ENCODE measurements around the gene ANKDD1A. TPM values are rescaled to one million over a fixed set of nuclear protein-coding genes. Genes with fewer than 3 reads are reported as not detected.

Gene ANKDD1A
- total RNA-seq, 1 donor = 6.2 TPM

- Histone ChIP-seq H3K9me3 (ENCODE audit: low read depth, low read length) (no peaks in the 10 kb centered on the region), H3K4me2 (ENCODE audit: insufficient read depth, low read length) (no peak overlapping the region), H4K20me1 (ENCODE audit: insufficient read depth, low read length) (no peaks in the 10 kb centered on the region), H2AFZ (ENCODE audit: low read length) (no peak overlapping the region), H3K27me3 (ENCODE audit: insufficient read depth, low read length) (no peaks in the 10 kb centered on the region), H3K27ac (ENCODE audit: low read depth, low read length) (no peak overlapping the region), H3K79me2 (ENCODE audit: insufficient read depth, low read length) (no peaks in the 10 kb centered on the region), H3K36me3 (ENCODE audit: insufficient read depth, low read length) (no peaks in the 10 kb centered on the region), H3K4me1 (ENCODE audit: insufficient read depth, low read length) (peaks cover 40% of the 10 kb centered on the region), H3K4me3 (ENCODE audit: insufficient read depth, low read length) (no peak overlapping the region)
- no peak for DNase-seq (ENCODE audit: insufficient read length, low spot score, missing footprints)
- TF ChIP-seq CTCF (IDR thresholded peaks at IDR 0.05; ENCODE audit: extremely low read depth, low read depth, low read length) = no peak
These were observed 18.8 kb upstream of the ANKDD1A start for GRCh38 chr15:64892847-64893403.

DNA sequence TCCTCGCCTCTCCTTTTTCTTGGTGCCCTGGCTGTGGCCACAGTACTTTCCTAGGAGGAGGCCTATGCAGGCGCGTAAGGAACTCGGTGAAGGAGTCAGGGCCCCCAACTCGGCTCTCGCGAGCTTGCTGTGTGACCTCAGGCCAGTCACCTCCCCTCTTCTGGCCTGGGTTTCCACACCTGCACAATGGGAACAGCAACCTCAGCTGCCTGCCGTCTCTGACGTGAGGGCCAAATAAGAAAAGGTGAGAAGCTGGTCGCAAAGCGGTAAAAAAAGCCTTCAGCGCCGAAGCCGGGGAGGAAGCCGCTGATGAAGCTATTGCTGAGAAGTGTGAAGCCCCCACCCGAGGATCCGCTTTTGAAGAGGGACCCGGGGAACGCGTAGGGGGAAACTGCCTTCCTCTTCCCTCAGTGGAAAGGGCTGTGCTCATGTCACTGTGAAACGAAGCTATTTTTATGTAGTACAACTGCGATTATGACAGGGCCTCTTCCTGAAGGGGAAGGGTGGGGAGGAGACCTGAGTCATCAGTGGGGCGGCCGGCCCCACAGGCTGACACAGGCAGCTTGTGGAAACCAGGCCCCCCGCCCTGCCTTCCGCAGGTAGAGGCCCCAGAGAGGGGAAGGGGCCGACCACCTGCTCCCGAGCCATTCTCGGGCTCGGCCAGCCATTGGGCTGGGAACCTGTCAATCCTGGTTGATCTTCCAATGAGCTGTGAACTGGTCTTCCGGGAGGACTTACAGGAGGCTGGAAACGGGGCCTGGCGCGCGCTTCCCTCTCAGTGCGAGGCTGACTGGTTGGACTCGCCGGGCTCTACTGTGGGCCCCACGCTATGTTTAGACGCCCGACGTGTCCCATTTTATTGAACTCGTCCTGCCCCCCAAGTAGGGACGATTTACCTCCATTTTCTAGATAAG lies 18.0 kb upstream of the ANKDD1A start:
- Histone ChIP-seq H2AFZ (ENCODE audit: low read length) (peak overlapping the region; percentile 68), H3K27me3 (ENCODE audit: insufficient read depth, low read length) (no peaks in the 10 kb centered on the region), H3K4me1 (ENCODE audit: insufficient read depth, low read length) (peaks cover 44% of the 10 kb centered on the region), H3K4me3 (ENCODE audit: insufficient read depth, low read length) (peak overlapping the region; percentile 59), H3K79me2 (ENCODE audit: insufficient read depth, low read length) (no peaks in the 10 kb centered on the region), H3K27ac (ENCODE audit: low read depth, low read length) (peak overlapping the region; percentile 68), H3K4me2 (ENCODE audit: insufficient read depth, low read length) (peak overlapping the region; percentile 63), H3K36me3 (ENCODE audit: insufficient read depth, low read length) (no peaks in the 10 kb centered on the region), H3K9me3 (ENCODE audit: low read depth, low read length) (no peaks in the 10 kb centered on the region), H4K20me1 (ENCODE audit: insufficient read depth, low read length) (no peaks in the 10 kb centered on the region)
- TF ChIP-seq CTCF (IDR thresholded peaks at IDR 0.05; ENCODE audit: extremely low read depth, low read depth, low read length) = no peak
- DNase-seq (ENCODE audit: insufficient read length, low spot score, missing footprints) = peak; percentile 95

DNA sequence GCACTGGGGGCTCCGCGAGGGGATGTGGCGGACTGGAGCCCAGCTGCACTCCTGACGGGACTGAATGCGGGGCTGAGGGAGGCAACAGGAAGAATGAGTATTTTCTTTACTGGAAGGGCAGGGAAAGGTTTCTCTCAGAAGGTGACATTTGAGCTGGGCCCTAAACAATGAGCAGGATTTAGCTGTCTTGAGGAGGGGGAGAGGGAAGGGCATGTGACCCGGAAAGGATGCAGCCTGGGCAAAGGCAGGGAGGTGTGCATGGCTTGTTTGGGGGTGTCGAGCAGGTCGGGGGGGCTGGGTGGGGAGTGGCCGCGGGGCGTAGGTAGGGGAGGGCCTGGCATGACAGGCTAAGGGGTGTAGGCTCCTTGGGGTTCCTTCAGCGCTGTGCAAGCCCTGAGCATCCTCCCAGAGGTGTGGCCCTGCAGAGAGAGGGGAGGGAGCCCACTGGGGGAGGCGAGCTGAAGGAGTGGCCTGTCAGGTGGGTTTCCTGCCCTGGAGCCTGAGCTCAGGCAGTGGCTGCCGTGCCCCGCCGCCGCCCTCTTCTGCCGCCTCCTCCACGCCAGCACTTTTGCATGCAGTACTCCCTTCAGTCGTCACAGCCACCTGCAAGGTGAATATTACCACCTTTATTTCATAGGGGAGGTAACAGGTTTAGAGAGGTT lies 17.2 kb upstream of the ANKDD1A start:
- Histone ChIP-seq H3K4me3 (ENCODE audit: insufficient read depth, low read length) (peak overlapping the region; percentile 59), H3K36me3 (ENCODE audit: insufficient read depth, low read length) (no peaks in the 10 kb centered on the region), H4K20me1 (ENCODE audit: insufficient read depth, low read length) (no peaks in the 10 kb centered on the region), H2AFZ (ENCODE audit: low read length) (peak overlapping the region; percentile 68), H3K79me2 (ENCODE audit: insufficient read depth, low read length) (no peaks in the 10 kb centered on the region), H3K9me3 (ENCODE audit: low read depth, low read length) (no peaks in the 10 kb centered on the region), H3K27me3 (ENCODE audit: insufficient read depth, low read length) (no peaks in the 10 kb centered on the region), H3K27ac (ENCODE audit: low read depth, low read length) (peak overlapping the region; percentile 68), H3K4me2 (ENCODE audit: insufficient read depth, low read length) (peak overlapping the region; percentile 63), H3K4me1 (ENCODE audit: insufficient read depth, low read length) (peaks cover 44% of the 10 kb centered on the region)
- TF ChIP-seq CTCF (IDR thresholded peaks at IDR 0.05; ENCODE audit: extremely low read depth, low read depth, low read length) = no peak
- no peak for DNase-seq (ENCODE audit: insufficient read length, low spot score, missing footprints)

Measured in osteoblast (primary cell).